Limb (tissue), 2 donors: Measurements from ENCODE around the gene MUC6.

Source experiments
- DNase-seq, 2 donors: peaks; one replicate each; pipeline ENCODE4 v3.0.0-alpha.2; 2016; ENCODE audit errors: extremely low spot score in 2 of 2

The MUC6 gene

GRCh38 chr11:1037506-1038055, 1.1 kb upstream of the MUC6 start:
- DNase-seq = no peak

DNA sequence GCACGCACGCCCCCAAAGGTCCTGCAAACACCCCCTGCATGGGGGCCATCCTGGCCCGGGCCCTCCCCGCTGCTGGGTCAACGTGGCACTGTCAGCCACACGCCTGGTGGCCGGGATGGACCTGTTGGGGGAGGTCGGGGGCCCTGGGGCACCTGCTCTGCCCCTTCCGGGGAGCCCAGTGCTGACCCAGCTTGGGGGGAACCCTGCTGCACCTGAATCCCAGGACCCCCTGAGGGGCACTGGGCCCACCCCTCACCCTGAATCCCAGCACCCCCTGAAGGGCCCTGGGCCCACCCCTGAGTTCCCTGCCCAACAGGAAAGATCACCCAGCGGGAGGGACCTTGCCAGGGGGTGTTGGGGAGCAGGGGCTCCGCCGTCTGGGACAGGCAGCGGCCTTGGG, 413 bp upstream of the MUC6 start:
- no peak for DNase-seq

GRCh38 chr11:1035577-1036283, 788 bp downstream of the MUC6 start:
- DNase-seq = no peak

- no peak for DNase-seq
Observed at GRCh38 chr11:1034456-1035295, 1.8 kb downstream of the MUC6 start.

DNA sequence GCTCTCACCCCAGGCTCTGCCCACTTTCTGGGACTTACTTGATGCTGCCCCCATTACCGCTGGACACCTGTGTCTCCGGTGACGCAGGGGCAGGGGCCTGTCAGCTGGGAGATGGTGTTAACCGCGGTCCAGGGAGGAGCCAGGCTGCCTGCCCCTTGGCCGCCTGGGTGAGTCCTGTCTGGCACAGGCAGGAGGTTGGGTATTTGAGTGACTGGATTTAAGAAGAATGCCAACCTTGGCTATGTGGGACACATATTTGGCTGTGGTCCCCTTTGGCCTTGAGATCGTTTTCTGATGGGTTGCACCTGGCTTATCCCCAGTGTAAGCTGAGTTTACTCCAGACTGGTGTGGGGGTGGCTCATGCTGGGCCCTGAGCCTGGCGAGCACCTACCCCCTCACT, 2.5 kb downstream of the MUC6 start:
- DNase-seq = no peak

- DNase-seq = no peak
Observed at GRCh38 chr11:1033016-1033798, 3.3 kb downstream of the MUC6 start.

DNA sequence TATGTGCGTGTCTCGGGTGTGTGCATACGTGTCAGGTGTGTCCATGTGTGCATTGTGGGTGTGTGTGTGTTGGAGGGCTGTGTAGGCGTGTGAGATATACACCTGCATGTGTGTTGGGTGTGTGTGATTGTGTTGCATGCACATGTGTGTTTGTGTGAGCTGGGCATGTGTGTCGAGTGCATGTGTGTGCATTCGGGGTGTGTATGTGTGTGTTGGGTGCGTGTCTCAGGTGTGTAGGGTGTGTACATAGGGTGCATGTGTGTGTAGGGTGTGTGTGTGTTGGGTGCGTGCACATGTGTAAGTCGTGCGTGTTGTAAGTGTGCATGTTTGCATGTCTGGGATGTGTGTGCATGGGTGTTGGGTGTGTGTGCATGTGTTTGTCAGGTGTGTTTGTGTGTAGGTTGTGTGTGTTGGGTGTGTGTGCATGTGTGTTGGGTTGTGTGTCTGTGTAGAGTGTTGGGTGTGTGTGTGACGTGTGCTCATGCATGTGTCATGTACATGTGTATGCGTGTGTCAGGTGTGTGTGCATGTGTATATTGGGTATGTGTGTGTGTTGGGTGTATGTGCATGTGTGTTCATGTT, 4.1 kb downstream of the MUC6 start:
- DNase-seq = no peak

DNA sequence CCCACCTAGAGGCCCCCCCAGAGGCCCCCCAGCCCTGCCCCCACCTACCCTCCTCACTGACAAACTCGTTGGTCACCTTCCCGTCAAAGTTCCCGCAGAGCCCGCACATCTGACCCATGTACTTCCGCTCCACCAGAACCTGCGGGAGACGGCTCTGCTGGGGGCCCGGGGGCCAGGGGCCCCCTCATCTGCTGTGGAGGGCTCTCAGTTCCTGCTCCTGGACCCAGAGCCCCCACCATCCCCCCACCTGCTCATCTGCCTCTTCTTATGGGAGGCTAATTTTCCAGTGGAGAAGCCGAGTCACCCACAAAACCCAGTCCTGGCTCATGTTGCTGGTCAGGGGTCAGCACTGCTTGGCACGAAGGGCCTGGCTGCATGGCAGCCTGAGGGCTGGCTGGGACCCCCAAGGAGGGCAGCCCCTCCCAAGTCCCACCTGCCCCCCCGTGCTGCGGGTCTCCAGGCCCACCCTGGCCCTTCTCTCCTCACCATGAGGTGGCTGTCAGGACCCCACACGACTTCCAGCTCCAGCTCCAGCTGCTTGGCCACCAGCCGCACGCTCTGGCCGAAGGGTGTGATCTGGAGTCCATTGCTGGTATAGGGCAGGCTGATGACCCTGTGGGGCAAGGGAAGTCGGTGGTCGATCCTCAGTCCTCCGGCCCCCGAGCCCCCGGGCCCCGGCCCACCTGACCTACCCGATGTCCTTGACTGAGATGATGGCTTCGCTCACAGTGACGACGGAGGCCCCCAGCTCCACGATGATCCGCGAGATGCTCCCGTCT, 5.2 kb downstream of the MUC6 start:
- no peak for DNase-seq

DNA sequence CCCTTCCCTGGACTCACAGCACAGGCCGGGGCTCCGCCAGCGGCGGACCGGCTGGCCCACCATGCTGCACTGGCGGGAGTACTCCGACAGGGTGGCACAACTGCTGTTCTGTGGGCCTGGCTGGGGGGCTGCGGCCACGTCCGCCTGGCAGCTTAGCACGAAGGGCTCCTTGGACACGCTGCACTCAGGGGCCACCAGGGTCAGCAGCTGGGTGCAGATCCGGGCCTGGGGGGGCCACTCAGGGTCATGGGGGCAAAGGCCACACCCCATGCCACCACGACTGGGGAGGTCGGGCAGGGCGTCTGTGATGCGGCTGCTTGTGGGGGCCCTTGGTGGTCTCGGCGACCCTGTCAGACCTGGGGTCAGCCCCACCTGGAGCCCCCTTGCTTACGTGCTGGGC, 6.0 kb downstream of the MUC6 start:
- no peak for DNase-seq

DNA sequence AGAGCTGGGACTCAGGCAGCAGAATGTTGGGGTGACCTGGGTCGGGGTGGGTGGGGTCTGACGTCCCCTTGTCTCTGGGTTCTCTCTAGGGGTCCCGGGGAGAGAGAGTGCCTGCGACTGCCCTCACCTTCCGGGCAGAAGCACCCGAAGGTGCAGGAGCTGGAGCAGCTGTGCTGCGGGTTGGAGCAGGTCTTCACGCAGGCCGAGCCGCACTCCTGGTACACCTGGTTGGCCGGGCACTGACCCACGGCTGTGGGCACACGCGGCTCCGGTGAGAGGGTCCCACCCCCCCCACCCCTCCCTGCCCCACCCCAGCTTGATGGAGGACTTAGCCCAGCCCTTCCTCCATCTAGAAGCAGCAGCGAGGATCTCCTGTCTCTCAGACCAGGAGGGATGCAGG, 6.4 kb downstream of the MUC6 start:
- DNase-seq = no peak

DNA sequence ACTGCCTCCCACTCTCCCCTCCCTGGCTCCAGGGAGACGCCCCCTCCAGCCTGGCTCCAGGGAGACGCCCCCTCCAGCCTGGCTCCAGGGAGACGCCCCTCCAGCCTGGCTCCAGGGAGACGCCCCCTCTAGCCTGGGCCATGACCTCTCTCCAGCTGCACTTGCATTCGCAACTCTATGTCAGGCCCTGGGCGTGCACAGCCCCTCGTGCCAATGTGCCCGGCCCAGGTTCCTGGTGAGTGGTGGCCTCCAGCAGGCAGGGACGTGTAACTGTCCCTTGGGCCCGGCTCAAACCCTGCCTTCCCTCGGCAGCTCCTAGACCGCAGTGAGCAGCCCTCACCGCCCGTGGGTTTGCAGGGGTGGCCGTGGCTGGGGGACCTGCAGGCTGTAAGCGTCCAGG, 6.9 kb downstream of the MUC6 start:
- no peak for DNase-seq

DNA sequence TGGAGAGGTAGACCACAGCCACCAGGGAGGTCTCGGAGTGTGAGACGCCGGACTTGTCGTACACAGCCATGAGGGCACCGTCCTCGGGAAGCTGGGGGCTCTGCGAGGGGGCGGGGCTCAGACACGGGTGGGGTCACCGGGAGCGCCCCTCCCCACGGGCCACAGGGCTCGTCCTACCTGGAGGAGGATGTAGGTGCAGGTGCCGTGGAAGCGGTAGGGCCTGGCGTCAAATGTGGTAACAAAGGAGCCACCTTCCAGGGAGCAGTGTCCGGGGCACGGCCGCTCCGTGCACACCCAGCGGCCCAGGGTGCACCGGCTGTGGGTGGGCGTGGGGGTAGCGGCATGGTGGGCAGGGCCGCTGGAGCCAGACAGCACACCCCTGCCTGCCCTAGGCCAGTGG, 7.5 kb downstream of the MUC6 start:
- DNase-seq = no peak

- DNase-seq = no peak
Observed at GRCh38 chr11:1028616-1029015, 7.9 kb downstream of the MUC6 start.

DNA sequence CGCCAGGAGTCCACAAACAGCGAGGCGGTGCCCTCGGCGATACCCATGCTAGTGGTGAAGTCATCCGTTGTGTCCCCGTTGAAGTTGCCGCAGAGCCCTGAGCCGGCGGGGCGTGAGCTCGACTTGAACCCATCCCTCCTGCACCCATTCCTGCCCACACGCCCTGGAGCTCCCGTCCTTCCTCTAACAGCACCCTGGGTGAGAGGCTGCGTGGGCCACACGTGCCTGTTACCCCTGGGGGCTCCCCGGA, 8.3 kb downstream of the MUC6 start:
- DNase-seq = no peak

DNA sequence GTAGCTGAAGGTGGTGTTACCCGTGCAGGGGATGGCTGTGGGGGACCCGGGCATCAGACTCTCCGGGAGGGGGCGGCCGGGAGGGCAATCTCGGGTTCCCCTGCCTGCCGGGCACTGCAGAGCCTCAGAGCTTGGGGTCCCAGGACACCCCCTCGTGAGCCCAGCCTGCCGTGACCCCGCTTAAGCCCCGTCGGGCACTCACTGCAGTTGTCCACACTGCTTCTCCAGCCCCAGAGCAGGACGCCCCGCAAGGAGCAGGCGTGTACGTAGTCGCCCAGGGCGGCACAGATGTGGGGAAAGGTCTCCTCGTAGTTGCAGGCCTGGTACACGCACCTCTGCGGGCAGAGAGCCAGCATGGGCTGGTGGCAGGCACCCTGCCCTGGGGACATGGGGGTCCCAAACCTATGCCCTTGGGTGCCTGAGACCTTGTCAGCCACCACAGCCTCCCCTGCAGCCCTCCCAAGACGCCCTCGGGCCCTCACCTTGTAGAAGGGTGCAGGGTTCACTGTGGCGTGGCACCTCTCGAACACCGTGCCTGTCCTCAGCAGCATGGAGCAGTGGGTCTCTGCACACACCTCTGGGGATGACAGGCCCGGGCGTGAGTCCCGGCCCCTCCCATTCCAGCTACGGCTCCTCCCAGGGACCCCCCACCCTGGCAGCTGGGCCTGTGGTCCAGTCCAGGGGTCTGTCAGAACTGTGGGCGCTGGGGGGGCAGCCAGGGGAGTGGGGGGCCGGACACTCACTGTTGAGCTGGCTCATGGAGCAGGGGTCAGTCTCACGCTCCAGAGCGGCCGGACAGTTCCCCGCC, 8.8 kb downstream of the MUC6 start:
- DNase-seq = no peak

DNA sequence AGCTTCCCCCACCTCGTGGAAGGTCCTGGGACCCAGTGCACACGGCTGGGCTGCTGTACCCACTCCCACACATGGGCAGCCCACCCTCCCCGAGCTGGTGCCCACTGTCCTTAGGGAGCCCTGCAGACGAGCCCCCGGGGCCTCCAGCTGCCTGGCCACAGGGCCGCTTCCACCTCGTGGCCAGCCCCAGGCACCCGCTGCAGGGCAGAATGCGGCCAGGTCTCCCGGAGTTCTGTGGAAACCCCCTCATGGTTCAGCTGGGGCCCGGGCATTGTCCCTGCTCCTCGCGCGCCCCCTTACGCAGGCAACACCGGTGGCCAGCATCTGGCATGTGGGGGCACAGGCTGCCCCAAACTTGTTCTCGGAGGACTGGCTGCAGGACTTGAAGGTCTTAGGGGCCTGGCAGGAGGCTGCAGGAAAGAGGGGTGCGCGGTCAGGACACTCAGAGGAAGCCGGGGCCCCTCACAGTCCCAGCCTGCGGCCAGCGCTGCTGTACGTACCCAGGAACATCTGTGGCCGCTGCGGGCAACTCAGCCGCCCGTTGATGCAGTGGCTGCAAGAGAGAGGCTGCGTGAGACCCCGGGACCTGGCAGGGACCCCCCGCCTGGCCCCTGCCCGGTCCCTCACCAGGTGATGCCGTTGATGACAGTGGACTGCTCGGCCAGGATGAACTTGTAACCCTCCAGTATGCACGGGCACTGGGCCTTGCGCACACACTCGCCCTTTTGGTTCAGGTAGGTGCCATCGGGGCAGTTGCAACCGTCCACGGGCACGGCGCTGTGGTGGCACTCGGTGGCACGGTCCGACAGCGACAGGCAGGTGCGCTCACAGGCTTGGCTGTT, 9.7 kb downstream of the MUC6 start:
- no peak for DNase-seq

- no peak for DNase-seq
Observed at GRCh38 chr11:1026163-1026450, 10.4 kb downstream of the MUC6 start.

DNA sequence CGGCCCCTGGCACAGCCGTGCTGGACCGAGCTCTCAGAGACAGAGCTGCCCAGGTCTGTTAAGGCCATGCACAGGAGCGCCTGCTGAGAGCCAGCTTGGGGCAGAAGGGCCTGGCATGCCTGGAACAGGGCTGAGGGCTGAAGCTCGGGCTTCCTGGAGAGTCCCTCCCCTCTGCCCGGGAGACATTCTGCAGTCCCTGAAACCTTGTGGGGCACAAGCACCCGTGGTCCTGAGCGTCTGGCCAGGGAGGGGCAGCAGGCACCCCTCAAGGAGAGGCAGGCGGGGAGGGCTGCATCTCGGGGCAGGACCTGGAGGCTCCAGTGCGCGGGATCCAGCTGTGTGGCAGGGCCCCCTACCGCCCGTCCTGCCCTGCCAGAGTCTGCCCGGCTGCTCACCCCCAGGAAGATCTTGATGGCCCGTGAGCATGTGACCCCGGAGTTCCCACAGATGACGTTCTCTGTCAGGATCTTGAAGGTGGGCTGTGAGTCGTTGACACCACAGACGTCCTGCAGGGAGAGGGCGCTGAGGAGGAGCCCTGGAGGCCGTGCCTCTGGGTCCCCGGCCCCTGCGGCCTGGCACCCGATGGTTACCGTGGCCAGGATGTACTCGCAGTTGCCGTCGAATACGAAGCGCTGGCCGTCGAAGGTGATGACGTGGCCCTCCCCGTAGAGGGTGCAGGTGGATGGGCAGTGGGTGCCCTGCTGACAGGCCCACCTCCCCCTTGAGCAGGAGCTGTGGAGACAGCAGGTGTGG, 10.9 kb downstream of the MUC6 start:
- no peak for DNase-seq
